ENCODE data around the gene GNPDA1.

The GNPDA1 gene

DNA sequence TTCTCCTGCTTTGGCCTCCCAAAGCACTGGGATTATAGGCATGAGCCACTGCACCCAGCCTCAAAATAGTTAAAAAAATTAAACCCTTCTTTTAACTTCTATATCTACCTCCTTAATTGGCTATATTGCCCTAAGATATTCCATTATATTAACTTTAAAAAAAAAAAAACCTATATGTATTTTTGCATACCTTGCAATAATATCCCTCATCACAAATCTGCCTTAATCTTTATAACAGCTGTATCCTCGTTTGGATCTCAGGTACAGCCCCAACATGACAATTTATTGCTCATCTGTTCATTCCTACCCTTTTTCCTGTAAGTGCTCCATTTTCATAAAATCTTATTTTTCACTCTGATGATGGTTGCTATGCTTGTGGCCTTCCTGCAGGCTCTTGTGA, 12.7 kb downstream of the GNPDA1 start:
- Histone ChIP-seq H3K18ac (ENCODE audit: low read depth in 1 of 2, low read length in 2 of 2) (no peak overlapping the region), H3K27me3 (ENCODE audit: control insufficient read depth in 1 of 2, insufficient read depth in 1 of 2, low read length in 2 of 2) (no peaks in the 10 kb centered on the region), H3K4me1 (ENCODE audit: control insufficient read depth, insufficient read depth, low read depth, low read length) (no peaks in the 10 kb centered on the region), H3K36me3 (ENCODE audit: control insufficient read depth in 1 of 2, insufficient read depth in 2 of 2, low read depth in 1 of 2, low read length in 2 of 2) (peaks cover 25 to 85% of the 10 kb centered on the region in 2 experiments), H3K14ac (ENCODE audit: low read length in 2 of 2) (no peak overlapping the region), H3K4ac (ENCODE audit: low read depth in 1 of 2, low read length in 2 of 2) (no peak overlapping the region), H4K91ac (ENCODE audit: low read length) (no peak overlapping the region), H2BK15ac (ENCODE audit: low read depth, poor library complexity, severe bottlenecking) (no peak overlapping the region), H3K23ac (ENCODE audit: low read length in 2 of 2) (no peak overlapping the region), H2BK12ac (ENCODE audit: low read length in 2 of 2) (no peak overlapping the region), H2BK120ac (ENCODE audit: low read depth, low read length) (no peak overlapping the region), H2AK5ac (ENCODE audit: low read length, severe bottlenecking) (no peak overlapping the region), H3K4me2 (ENCODE audit: low read length, poor library complexity, severe bottlenecking) (no peak overlapping the region), H3K4me3 (ENCODE audit: insufficient read depth in 1 of 2, low read depth in 1 of 2, low read length in 2 of 2) (no peak overlapping the region), H2BK5ac (ENCODE audit: low read depth, low read length, poor library complexity, severe bottlenecking) (no peak overlapping the region), H3K27ac (ENCODE audit: low read length, poor library complexity, severe bottlenecking) (no peak overlapping the region), H3K9me3 (ENCODE audit: control insufficient read depth, low read length) (no peaks in the 10 kb centered on the region), H2AFZ (ENCODE audit: low read depth, low read length) (no peak overlapping the region), H4K8ac (ENCODE audit: low read length) (no peak overlapping the region), H3K79me1 (replicated peaks; ENCODE audit: low read length, poor library complexity, severe bottlenecking) (peaks cover 9% of the 10 kb centered on the region), H3K9ac (ENCODE audit: low read length) (no peak overlapping the region)
- DNase-seq = no peak
- WGBS = 100% methylated on average over 1 of the region's 1 CpG

DNA sequence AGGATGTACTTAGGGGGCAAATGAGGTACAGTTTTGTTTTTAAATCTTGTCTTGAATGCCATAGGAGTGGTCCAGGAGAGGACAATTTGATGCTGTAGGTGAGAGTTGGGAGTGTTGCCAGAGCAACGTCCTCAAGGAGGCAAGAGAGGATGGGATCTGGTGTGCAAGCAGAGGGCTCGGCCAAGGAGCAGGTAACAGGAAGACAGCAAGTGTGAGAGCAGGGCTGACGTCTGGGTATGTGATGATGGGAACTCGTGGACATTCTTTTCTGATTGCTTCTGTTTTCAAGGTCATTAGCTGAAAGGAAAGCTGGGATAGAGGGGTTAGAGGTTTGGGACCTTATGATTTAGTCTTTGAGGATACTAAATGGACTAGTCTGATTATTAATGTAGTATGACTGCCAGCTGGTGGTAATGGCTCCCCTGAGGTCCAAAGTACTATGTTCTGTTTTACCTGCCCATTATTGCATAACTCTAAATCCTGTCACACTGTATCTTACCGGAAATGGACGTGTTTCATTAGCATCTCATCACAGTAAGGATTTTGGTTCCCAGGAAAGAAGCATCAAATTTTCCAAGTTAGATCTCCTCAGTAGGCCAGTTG, 15.4 kb downstream of the GNPDA1 start:
- Histone ChIP-seq H2AFZ (ENCODE audit: low read depth, low read length) (no peak overlapping the region), H2AK5ac (ENCODE audit: low read length, severe bottlenecking) (no peak overlapping the region), H3K4me3 (ENCODE audit: insufficient read depth in 1 of 2, low read depth in 1 of 2, low read length in 2 of 2) (no peak overlapping the region), H2BK15ac (ENCODE audit: low read depth, poor library complexity, severe bottlenecking) (no peak overlapping the region), H3K4me1 (ENCODE audit: control insufficient read depth, insufficient read depth, low read depth, low read length) (no peaks in the 10 kb centered on the region), H3K14ac (ENCODE audit: low read length in 2 of 2) (no peak overlapping the region), H3K79me1 (replicated peaks; ENCODE audit: low read length, poor library complexity, severe bottlenecking) (peaks cover 22% of the 10 kb centered on the region), H3K4me2 (ENCODE audit: low read length, poor library complexity, severe bottlenecking) (no peak overlapping the region), H4K8ac (ENCODE audit: low read length) (no peak overlapping the region), H3K9me3 (ENCODE audit: control insufficient read depth, low read length) (no peaks in the 10 kb centered on the region), H2BK12ac (ENCODE audit: low read length in 2 of 2) (no peak overlapping the region), H3K27ac (ENCODE audit: low read length, poor library complexity, severe bottlenecking) (no peak overlapping the region), H3K9ac (ENCODE audit: low read length) (no peak overlapping the region), H3K27me3 (ENCODE audit: control insufficient read depth in 1 of 2, insufficient read depth in 1 of 2, low read length in 2 of 2) (no peaks in the 10 kb centered on the region), H2BK5ac (ENCODE audit: low read depth, low read length, poor library complexity, severe bottlenecking) (no peak overlapping the region), H3K4ac (ENCODE audit: low read depth in 1 of 2, low read length in 2 of 2) (no peak overlapping the region), H3K18ac (ENCODE audit: low read depth in 1 of 2, low read length in 2 of 2) (no peak overlapping the region), H3K36me3 (ENCODE audit: control insufficient read depth in 1 of 2, insufficient read depth in 2 of 2, low read depth in 1 of 2, low read length in 2 of 2) (peaks cover 17 to 84% of the 10 kb centered on the region in 2 experiments), H3K23ac (ENCODE audit: low read length in 2 of 2) (no peak overlapping the region), H2BK120ac (ENCODE audit: low read depth, low read length) (no peak overlapping the region), H4K91ac (ENCODE audit: low read length) (no peak overlapping the region)
- WGBS = 78% methylated on average over 6 of the region's 6 CpGs
- DNase-seq = no peak

DNA sequence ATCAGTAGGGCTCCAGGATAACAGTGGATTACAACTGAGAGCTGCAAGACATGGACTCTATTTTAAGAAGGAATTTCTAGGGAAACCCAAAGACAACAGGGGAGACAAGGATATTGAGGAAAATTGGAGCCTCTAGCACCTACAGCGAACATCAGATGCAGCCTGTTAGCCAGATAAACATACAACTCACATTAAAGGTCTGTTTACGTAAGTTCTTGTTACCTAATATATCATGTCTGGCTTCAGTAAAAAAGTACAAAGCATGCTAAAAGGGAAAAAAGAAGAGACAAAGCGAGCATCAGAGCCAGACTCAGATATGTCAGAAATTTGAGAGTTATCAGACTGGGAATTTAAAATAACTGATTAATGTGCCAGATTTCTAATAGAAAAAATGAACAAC, 17.2 kb downstream of the GNPDA1 start:
- H3K79me1 ChIP-seq (replicated peaks; ENCODE audit: low read length, poor library complexity, severe bottlenecking) = peaks cover 22% of the 10 kb centered on the region
- H2AK5ac ChIP-seq (ENCODE audit: low read length, severe bottlenecking) = no peak overlapping the region
- H2BK12ac ChIP-seq (ENCODE audit: low read length in 2 of 2) = no peak overlapping the region
- no peak overlapping the region for H3K18ac ChIP-seq (ENCODE audit: low read depth in 1 of 2, low read length in 2 of 2)
- no peak overlapping the region for H3K23ac ChIP-seq (ENCODE audit: low read length in 2 of 2)
- H3K4me1 ChIP-seq (ENCODE audit: control insufficient read depth, insufficient read depth, low read depth, low read length) = no peaks in the 10 kb centered on the region
- no peak overlapping the region for H2BK120ac ChIP-seq (ENCODE audit: low read depth, low read length)
- H4K91ac ChIP-seq (ENCODE audit: low read length) = no peak overlapping the region
- no peak overlapping the region for H3K4me3 ChIP-seq (ENCODE audit: insufficient read depth in 1 of 2, low read depth in 1 of 2, low read length in 2 of 2)
- H4K8ac ChIP-seq (ENCODE audit: low read length) = no peak overlapping the region
- WGBS = 100% methylated on average over 1 of the region's 3 CpGs
- no peak overlapping the region for H3K4me2 ChIP-seq (ENCODE audit: low read length, poor library complexity, severe bottlenecking)
- H3K9ac ChIP-seq (ENCODE audit: low read length) = no peak overlapping the region
- no peak overlapping the region for H3K14ac ChIP-seq (ENCODE audit: low read length in 2 of 2)
- peaks cover 15 to 74% of the 10 kb centered on the region in 2 experiments for H3K36me3 ChIP-seq (ENCODE audit: control insufficient read depth in 1 of 2, insufficient read depth in 2 of 2, low read depth in 1 of 2, low read length in 2 of 2)
- H2BK15ac ChIP-seq (ENCODE audit: low read depth, poor library complexity, severe bottlenecking) = no peak overlapping the region
- DNase-seq = no peak
- H2AFZ ChIP-seq (ENCODE audit: low read depth, low read length) = no peak overlapping the region
- H3K4ac ChIP-seq (ENCODE audit: low read depth in 1 of 2, low read length in 2 of 2) = no peak overlapping the region
- H3K9me3 ChIP-seq (ENCODE audit: control insufficient read depth, low read length) = no peaks in the 10 kb centered on the region
- H3K27ac ChIP-seq (ENCODE audit: low read length, poor library complexity, severe bottlenecking) = no peak overlapping the region
- no peaks in the 10 kb centered on the region for H3K27me3 ChIP-seq (ENCODE audit: control insufficient read depth in 1 of 2, insufficient read depth in 1 of 2, low read length in 2 of 2)
- no peak overlapping the region for H2BK5ac ChIP-seq (ENCODE audit: low read depth, low read length, poor library complexity, severe bottlenecking)

DNA sequence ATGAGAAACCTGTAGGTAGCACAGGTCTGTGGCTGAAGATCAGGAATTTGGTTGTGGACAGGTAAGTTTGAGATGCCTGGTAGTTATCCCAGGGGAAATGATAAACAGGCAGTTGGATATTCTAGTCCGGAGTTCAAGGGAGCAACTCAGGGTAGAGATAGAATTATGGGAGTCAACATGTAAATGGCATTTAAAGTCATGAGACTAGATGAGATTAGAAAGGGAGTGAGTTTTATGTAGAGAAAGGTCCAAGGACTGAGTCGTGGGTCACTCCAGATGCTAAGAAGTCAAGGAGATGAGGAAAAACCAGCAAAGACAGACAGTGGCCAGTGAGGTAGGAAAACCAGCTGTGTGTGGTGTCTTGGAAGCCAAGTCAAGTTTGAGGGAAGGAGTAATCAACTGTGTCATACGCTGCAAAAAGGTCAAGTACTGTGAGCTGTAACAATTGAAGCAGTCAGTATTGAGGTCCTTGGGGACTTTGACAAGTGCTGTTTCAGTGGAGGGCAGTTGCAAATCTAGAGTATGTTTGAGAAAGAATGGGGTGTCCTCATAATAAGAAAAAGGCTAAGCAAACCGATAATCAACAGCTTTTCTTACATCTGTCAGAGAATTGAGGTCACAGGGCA, 18.2 kb downstream of the GNPDA1 start:
- H2AFZ ChIP-seq (ENCODE audit: low read depth, low read length) = no peak overlapping the region
- H4K8ac ChIP-seq (ENCODE audit: low read length) = no peak overlapping the region
- no peak overlapping the region for H2BK15ac ChIP-seq (ENCODE audit: low read depth, poor library complexity, severe bottlenecking)
- DNase-seq = no peak
- peaks cover 18 to 71% of the 10 kb centered on the region in 2 experiments for H3K36me3 ChIP-seq (ENCODE audit: control insufficient read depth in 1 of 2, insufficient read depth in 2 of 2, low read depth in 1 of 2, low read length in 2 of 2)
- 62% methylated on average over 4 of the region's 4 CpGs for WGBS
- H3K27ac ChIP-seq (ENCODE audit: low read length, poor library complexity, severe bottlenecking) = no peak overlapping the region
- no peak overlapping the region for H2BK120ac ChIP-seq (ENCODE audit: low read depth, low read length)
- no peaks in the 10 kb centered on the region for H3K27me3 ChIP-seq (ENCODE audit: control insufficient read depth in 1 of 2, insufficient read depth in 1 of 2, low read length in 2 of 2)
- no peaks in the 10 kb centered on the region for H3K9me3 ChIP-seq (ENCODE audit: control insufficient read depth, low read length)
- H3K14ac ChIP-seq (ENCODE audit: low read length in 2 of 2) = no peak overlapping the region
- H3K79me1 ChIP-seq (replicated peaks; ENCODE audit: low read length, poor library complexity, severe bottlenecking) = peaks cover 22% of the 10 kb centered on the region
- no peak overlapping the region for H2BK12ac ChIP-seq (ENCODE audit: low read length in 2 of 2)
- H3K23ac ChIP-seq (ENCODE audit: low read length in 2 of 2) = no peak overlapping the region
- H2BK5ac ChIP-seq (ENCODE audit: low read depth, low read length, poor library complexity, severe bottlenecking) = no peak overlapping the region
- no peaks in the 10 kb centered on the region for H3K4me1 ChIP-seq (ENCODE audit: control insufficient read depth, insufficient read depth, low read depth, low read length)
- H2AK5ac ChIP-seq (ENCODE audit: low read length, severe bottlenecking) = no peak overlapping the region
- H4K91ac ChIP-seq (ENCODE audit: low read length) = no peak overlapping the region
- no peak overlapping the region for H3K18ac ChIP-seq (ENCODE audit: low read depth in 1 of 2, low read length in 2 of 2)
- no peak overlapping the region for H3K4ac ChIP-seq (ENCODE audit: low read depth in 1 of 2, low read length in 2 of 2)
- H3K9ac ChIP-seq (ENCODE audit: low read length) = no peak overlapping the region
- no peak overlapping the region for H3K4me2 ChIP-seq (ENCODE audit: low read length, poor library complexity, severe bottlenecking)
- H3K4me3 ChIP-seq (ENCODE audit: insufficient read depth in 1 of 2, low read depth in 1 of 2, low read length in 2 of 2) = no peak overlapping the region

Measured in mesenchymal stem cell (in vitro differentiated cells and primary cell).